22Rv1 (cell line): ENCODE measurements around the gene MCM9.

Experiments used
- H3K27ac ChIP-seq: fragments of 450-650 bp; 2 replicates; pipeline ENCODE4 v1.5.1; 2017
- ZFX ChIP-seq: fragments of 450-650 bp; IDR thresholded peaks from 2 replicates; pipeline ENCODE4 v1.6.1; 2017; ENCODE audit warnings: antibody characterized with exemption, borderline replicate concordance
- TF ChIP-seq, protein P1 (sequence below): fragments of 450-650 bp; IDR thresholded peaks from 2 replicates; pipeline ENCODE4 v1.5.1; 2017; ENCODE audit warnings: mild to moderate bottlenecking

MCM9 gene

DNA sequence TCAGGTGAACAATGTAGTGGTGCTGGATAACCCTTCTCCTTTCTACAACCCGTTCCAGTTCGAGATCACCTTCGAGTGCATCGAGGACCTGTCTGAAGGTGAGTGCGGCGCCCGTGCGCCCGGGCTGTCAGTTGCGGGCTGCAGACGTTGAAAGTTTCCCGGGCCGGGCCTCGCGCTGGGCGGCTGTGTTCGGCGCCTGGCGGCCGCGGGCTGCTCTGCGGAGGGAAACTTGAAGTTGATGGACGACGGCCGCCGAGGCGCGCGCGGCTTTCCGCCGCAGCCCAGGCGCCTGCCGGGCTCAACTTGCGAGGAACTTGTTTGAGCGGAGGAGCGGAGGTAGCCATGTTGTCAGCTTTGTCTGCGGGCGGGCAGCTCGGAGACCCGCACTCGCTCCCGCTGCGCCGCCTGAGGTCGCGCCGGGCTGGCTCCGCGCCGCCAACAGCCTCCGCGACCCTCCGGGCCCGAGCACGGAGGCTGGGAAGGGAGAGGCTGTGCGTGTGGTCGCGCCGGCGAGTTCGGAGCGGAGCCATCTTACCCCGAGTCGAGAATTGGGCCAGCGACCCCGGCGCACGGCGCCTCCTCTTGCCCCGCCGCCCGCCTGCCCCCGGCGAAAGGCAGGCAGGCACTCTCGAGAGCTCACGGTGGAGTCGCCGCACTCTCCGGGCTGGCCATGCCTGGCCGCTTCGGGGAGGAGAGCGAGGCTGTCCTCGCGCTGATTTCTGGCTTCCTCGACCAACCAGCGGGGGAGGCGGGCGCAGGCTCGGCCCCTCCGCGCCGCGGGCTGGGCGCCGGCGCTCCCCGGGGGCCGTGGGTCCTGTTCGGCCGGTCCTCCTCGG is 40.3 kb downstream of the MCM9 start:
- peak overlapping the region; percentile 98 for H3K27ac ChIP-seq
- TF ChIP-seq, protein P1, sequence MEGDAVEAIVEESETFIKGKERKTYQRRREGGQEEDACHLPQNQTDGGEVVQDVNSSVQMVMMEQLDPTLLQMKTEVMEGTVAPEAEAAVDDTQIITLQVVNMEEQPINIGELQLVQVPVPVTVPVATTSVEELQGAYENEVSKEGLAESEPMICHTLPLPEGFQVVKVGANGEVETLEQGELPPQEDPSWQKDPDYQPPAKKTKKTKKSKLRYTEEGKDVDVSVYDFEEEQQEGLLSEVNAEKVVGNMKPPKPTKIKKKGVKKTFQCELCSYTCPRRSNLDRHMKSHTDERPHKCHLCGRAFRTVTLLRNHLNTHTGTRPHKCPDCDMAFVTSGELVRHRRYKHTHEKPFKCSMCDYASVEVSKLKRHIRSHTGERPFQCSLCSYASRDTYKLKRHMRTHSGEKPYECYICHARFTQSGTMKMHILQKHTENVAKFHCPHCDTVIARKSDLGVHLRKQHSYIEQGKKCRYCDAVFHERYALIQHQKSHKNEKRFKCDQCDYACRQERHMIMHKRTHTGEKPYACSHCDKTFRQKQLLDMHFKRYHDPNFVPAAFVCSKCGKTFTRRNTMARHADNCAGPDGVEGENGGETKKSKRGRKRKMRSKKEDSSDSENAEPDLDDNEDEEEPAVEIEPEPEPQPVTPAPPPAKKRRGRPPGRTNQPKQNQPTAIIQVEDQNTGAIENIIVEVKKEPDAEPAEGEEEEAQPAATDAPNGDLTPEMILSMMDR, result no peak
- no peak for TF ChIP-seq ZFX

DNA sequence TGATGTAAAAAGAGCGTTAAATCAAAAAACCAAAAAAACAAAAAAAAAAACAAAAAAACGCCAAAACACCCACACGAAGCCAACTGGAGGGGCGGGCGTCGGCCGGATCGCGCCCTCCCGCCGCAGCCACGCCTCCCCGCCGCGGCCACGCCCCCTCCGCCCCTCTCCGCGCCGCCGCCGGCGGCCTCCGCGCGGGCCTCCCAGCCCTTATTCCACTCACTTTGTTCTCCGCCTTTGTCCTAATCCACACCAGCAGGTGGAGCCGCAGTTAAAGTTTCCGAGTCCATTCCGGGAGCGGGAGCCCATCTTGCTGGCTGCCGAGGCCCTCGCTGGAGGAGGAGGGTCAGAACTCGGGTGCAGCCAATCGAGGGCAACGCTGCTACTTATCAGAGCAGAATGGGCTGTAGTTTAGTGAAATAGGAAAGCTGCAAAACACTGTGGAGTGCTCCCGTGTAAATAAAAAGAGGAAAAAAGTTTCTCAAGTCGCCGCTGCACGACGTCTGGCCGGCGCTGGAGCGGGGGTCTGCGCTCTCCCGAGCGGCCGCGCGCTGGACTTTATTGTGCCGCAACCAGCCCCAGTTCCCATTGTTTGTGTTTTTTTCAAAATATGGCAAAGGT is 41.0 kb downstream of the MCM9 start, which contains the start of gene ASF1A:
TSS of gene ASF1A (plus strand) at position 346 of the 618 bp plus-strand sequence. CDS start at position 608, 262 bp downstream.
- peak within 1 kb of the TSS; percentile 98 for H3K27ac ChIP-seq
- TF ChIP-seq, protein P1, result peak; percentile 88
- no peak for TF ChIP-seq ZFX

DNA sequence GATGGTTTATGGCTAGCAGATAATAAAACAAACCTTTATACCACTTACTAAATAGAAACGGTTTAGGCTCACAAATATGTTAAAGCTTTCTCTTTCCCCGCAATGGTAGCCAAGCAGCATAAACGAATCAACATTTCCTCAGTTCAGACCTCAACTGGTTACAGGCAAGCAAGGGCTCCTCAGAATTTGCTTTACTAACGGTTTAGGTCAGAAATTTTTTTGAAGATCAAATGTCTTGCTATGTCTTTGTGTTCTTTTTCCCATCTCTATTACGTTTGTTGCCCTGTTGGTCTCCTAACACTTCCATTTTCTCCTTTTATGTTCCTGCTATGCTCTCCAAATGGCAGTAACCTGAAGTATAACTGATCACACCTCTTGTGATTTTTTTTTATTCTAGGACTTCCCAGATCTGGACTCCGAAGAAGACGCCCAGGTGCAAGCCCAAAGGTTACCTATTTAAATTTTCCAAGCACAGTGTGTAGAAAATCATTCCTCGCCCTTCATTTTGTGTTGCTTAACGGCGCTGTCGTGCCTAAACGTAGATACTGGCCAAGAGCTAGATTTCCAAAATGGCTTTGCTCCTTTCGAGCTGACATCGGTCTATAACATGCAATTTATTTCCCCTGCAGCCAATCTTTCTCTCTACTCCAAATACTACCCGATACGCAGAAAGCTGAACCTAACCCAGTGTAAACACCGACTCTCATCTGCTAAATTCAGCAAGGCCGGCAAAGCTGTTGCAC is 41.7 kb downstream of the MCM9 start:
- TF ChIP-seq, protein P1, result no peak
- TF ChIP-seq ZFX, result no peak
- H3K27ac ChIP-seq, result peak overlapping the region; percentile 98

DNA sequence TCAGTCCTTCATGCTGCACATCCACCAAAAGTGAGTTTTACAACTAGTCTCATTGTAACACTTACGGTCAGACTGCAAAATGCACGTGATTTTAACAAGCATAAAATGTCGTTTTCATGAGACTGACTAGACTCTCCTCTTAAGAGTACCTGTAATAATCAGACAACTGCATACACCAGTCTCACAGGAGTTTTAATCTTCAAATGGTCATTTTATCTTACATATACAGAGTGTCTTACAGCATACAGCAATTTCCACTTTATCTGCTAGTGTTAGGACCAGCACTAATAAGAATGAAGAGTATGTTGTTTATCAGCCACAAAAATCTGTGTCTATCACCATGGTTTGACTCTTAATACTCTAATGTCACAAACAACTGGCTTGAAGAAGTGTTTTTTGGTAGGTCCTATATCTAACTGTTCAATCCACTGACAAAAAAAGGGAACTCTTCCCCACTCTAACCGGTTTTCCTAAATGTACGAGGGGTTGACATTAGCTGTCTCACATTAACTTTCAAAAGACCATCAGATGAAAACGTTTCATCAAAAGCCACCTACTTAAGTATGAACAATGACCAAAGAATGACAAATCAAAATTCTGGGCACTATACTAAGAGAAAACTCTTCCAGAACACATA is 42.5 kb downstream of the MCM9 start:
- H3K27ac ChIP-seq, result no peak overlapping the region
- TF ChIP-seq, protein P1, result no peak
- TF ChIP-seq ZFX, result no peak

DNA sequence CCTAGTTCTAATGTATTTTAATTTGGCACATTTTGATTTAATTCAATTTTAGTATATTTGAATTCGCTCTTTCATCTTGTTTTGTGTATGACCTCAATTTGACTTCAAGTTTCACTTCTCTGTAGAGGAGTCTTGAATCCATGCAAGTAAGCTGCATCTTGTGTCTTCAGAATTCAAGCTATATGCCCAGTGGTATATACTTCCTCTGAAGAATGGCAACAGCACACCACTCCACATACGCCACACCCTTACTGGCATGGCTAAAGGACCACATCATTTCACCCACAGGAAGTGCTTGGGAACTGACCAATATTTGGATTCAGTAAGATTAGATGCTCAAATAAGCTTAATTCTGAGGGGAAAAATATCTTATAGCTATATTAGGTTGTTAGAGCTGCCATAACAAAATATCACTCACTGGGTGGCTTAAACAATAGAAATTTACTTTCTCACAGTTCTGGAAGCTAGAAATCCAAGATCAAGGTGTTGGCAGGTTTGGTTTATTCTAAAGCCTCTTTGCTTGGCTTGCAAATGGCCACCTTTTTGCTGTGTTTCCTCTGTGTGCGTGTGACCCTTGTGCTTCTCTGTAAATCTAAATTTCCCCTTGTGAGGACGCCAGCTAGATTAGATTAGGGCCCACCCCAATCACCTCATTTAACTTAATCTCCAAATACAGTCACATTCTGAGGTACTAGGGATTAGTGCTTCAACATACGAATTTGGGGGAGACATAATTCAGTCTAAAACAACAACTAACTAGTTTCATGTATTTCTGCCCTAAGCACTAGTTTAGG is 43.8 kb downstream of the MCM9 start:
- no peak overlapping the region for H3K27ac ChIP-seq
- TF ChIP-seq ZFX, result no peak
- TF ChIP-seq, protein P1, result no peak

DNA sequence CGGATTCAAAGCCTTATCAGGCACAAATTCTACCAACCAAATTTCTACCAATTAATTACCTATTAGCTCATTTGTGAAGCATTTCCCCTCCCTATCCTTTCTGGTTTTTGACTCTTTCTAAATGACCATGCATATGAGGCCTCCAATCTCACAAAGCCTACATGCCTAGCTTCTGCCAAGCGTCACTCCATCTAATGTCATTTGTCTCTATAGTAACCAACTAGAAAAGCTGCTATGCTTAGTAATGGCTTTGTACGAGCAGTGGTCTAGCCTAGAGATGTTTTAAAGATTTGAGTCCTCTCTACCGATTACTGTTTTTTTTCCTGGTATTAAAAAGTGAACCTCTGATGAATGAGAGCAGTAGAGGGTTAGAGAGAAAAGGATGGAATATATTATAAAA is 45.8 kb downstream of the MCM9 start:
- TF ChIP-seq ZFX, result no peak
- TF ChIP-seq, protein P1, result no peak
- H3K27ac ChIP-seq, result no peak overlapping the region
